HCT116 (cell line): ENCODE data around the gene SLC1A1. TPM values are rescaled to one million over a fixed set of nuclear protein-coding genes. Genes with fewer than 3 reads are reported as not detected.

ENCODE experiments used
- ATAC-seq: fragments of 200-7000 bp; cut with Tn5 transposase; 2 replicates; pipeline ENCODE4 v1.9.1; 2020; ENCODE audit warnings: mild to moderate bottlenecking, moderate library complexity
- BruUV-seq: library from RNA; stranded (reverse); fragments of 400-500 nt; replicated peaks from 2 replicates; lab custom pipeline; 2021; lab: Mats Ljungman, UMichigan
- CTCF ChIA-PET: fragments of 300-600 bp; sonication (Branson Sonifier 250); formaldehyde crosslinking; loops from one replicate; lab custom pipeline; 2021; ENCODE audit warnings: antibody characterized with exemption; lab: Charles Lee
- POLR2A ChIA-PET: fragments of 300-600, 350-600 bp; sonication (Branson Sonifier 250); formaldehyde crosslinking; loops from one replicate; lab custom pipeline; 2021; ENCODE audit warnings: antibody characterized with exemption; lab: Charles Lee
- RAD21 ChIA-PET, 2 experiments: fragments of 300-600 bp; sonication (Branson Sonifier 250); formaldehyde crosslinking; loops; one replicate each; lab custom pipeline; 2023; ENCODE audit warnings: low total read pairs in 2 of 2; ENCODE audit not compliant: uncharacterized antibody in 2 of 2, unreplicated experiment in 2 of 2, low non-redundant PET in 1 of 2; lab: Charles Lee
- DNase-seq: peaks from one replicate; pipeline ENCODE4 v3.0.0-alpha.2; 2010; ENCODE audit warnings: low read depth, low spot score
- H2AFZ ChIP-seq: fragments of 200-600 bp; shearing (Covaris generic), sonication (generic); 2 replicates; pipeline ENCODE4 v1.6.1; 2017; ENCODE audit warnings: low read depth, mixed run types, mixed read lengths, antibody characterized with exemption, low read length; ENCODE audit not compliant: poor library complexity, severe bottlenecking
- H3K27ac ChIP-seq: 2 replicates; pipeline ENCODE4 v1.5.1; 2012; ENCODE audit warnings: low read depth, low read length
- H3K27me3 ChIP-seq: fragments of 200-600 bp; sonication (generic); 2 replicates; pipeline ENCODE4 v1.6.1; 2016; ENCODE audit warnings: mixed run types, low read length, mixed read lengths; ENCODE audit not compliant: insufficient read depth
- H3K36me3 ChIP-seq, 2 experiments: fragments of 200-500 bp in 1 of 2; fragments of 200-600 bp in 1 of 2; sonication (Bioruptor generic) in 1 of 2; sonication (generic) in 1 of 2; 2 replicates each; pipeline versions ENCODE4 v1.5.1 to v1.6.1; 2014 to 2016; ENCODE audit warnings: low read length in 2 of 2, inconsistent platforms in 1 of 2, mixed read lengths in 1 of 2, mixed run types in 1 of 2; ENCODE audit not compliant: insufficient read depth in 2 of 2, control insufficient read depth in 1 of 2
- H3K4me1 ChIP-seq, 2 experiments: fragments of 200-600 bp in 1 of 2; sonication (generic) in 1 of 2; 2 replicates each; pipeline versions ENCODE4 v1.5.1 to v1.6.1; 2012 to 2017; ENCODE audit warnings: low read length in 2 of 2, inconsistent platforms in 1 of 2, mild to moderate bottlenecking in 1 of 2, mixed read lengths in 1 of 2, mixed run types in 1 of 2, moderate library complexity in 1 of 2; ENCODE audit not compliant: insufficient read depth in 2 of 2, control insufficient read depth in 1 of 2
- H3K4me2 ChIP-seq: fragments of 200-600 bp; sonication (generic); 2 replicates; pipeline ENCODE4 v1.6.1; 2017; ENCODE audit warnings: mixed run types, low read length, mixed read lengths
- H3K4me3 ChIP-seq, 2 experiments: fragments of 200-600 bp in 1 of 2; sonication (generic) in 1 of 2; replicated peaks in 1 of 2; 2 replicates each; pipeline ENCODE4 v1.5.1; 2011 to 2016; ENCODE audit warnings: low read length in 2 of 2, control low read depth in 1 of 2, low read depth in 1 of 2, mild to moderate bottlenecking in 1 of 2, mixed read lengths in 1 of 2, mixed run types in 1 of 2
- H3K79me2 ChIP-seq: fragments of 200-600 bp; sonication (generic); 2 replicates; pipeline ENCODE4 v1.6.1; 2017; ENCODE audit warnings: mild to moderate bottlenecking, mixed run types, low read length, moderate library complexity, mixed read lengths; ENCODE audit not compliant: insufficient read depth
- H3K9ac ChIP-seq: fragments of 200-600 bp; sonication (generic); 2 replicates; pipeline ENCODE4 v1.6.1; 2016; ENCODE audit warnings: low read length, mixed read lengths
- H3K9me2 ChIP-seq: fragments of 200-600 bp; sonication (generic), shearing (Covaris generic); 2 replicates; pipeline ENCODE4 v1.6.1; 2017; ENCODE audit warnings: mixed run types, mild to moderate bottlenecking, moderate library complexity; ENCODE audit not compliant: insufficient read depth
- H3K9me3 ChIP-seq, 2 experiments: fragments of 200-500 bp in 1 of 2; fragments of 200-600 bp in 1 of 2; sonication (Bioruptor generic) in 1 of 2; sonication (generic) in 1 of 2; 2 replicates each; pipeline ENCODE4 v1.6.1; 2014 to 2017; ENCODE audit warnings: low read length in 2 of 2, mixed read lengths in 2 of 2, inconsistent platforms in 1 of 2, low read depth in 1 of 2, mild to moderate bottlenecking in 1 of 2, mixed run types in 1 of 2, moderate library complexity in 1 of 2; ENCODE audit not compliant: control insufficient read depth in 1 of 2, insufficient read depth in 1 of 2
- H4K20me1 ChIP-seq: fragments of 200-600 bp; sonication (generic), shearing (Covaris generic); 2 replicates; pipeline ENCODE4 v1.6.1; 2017; ENCODE audit warnings: mixed run types, mild to moderate bottlenecking, moderate library complexity; ENCODE audit not compliant: insufficient read depth
- CBX3 ChIP-seq: IDR thresholded peaks from 2 replicates; pipeline ENCODE4 v1.6.1; 2012; ENCODE audit warnings: low read depth
- CEBPB ChIP-seq: IDR thresholded peaks from 2 replicates; pipeline ENCODE4 v1.6.1; 2012; ENCODE audit warnings: low read depth
- ELF1 ChIP-seq: IDR thresholded peaks from 2 replicates; pipeline ENCODE4 v1.6.1; 2012; ENCODE audit warnings: low read depth, borderline replicate concordance
- EZH2 ChIP-seq: fragments of 200-600 bp; sonication (generic); IDR thresholded peaks from 2 replicates; pipeline ENCODE4 v1.6.1; 2017; ENCODE audit warnings: antibody characterized with exemption, mixed run types
- EZH2phosphoT487 ChIP-seq: fragments of 200-600 bp; IDR thresholded peaks from 2 replicates; pipeline ENCODE4 v1.6.1; 2018; ENCODE audit warnings: antibody characterized with exemption, borderline replicate concordance
- FOSL1 ChIP-seq: IDR thresholded peaks from 2 replicates; pipeline ENCODE4 v1.6.1; 2012; ENCODE audit warnings: low read depth
- JUND ChIP-seq: IDR thresholded peaks from 2 replicates; pipeline ENCODE4 v1.6.1; 2012
- POLR2A ChIP-seq: IDR thresholded peaks from 2 replicates; pipeline ENCODE4 v1.7.0; 2011; ENCODE audit warnings: borderline replicate concordance; ENCODE audit not compliant: insufficient read depth, insufficient read length; ENCODE audit errors: extremely low read depth
- POLR2AphosphoS5 ChIP-seq: IDR thresholded peaks from 2 replicates; pipeline ENCODE4 v1.6.1; 2011; ENCODE audit warnings: mild to moderate bottlenecking, low read depth, low read length, moderate library complexity
- SRF ChIP-seq: IDR thresholded peaks from 2 replicates; pipeline ENCODE4 v1.6.1; 2012; ENCODE audit warnings: low read depth
- TCF7L2 ChIP-seq: IDR thresholded peaks from 2 replicates; pipeline ENCODE4 v1.7.0; 2011; ENCODE audit warnings: borderline replicate concordance, inconsistent platforms; ENCODE audit not compliant: insufficient read depth, insufficient read length; ENCODE audit errors: extremely low read depth
- YY1 ChIP-seq: IDR thresholded peaks from 2 replicates; pipeline ENCODE4 v1.6.1; 2011; ENCODE audit warnings: low read length, low read depth, moderate library complexity, mild to moderate bottlenecking; ENCODE audit not compliant: insufficient replicate concordance; ENCODE audit errors: extremely low read depth
- intact Hi-C: fragments of 100-400 bp; cut with micrococcal nuclease; formaldehyde crosslinking; loops from 2 replicates; pipeline ENCODE4 v1.10.0; 2022
- total RNA-seq: library from RNA; stranded (reverse); gene quantifications from one replicate; pipeline ENCODE4 v1.2.1, GENCODE V29; 2021; ENCODE audit not compliant: unreplicated experiment
- TF ChIP-seq, protein P1 (sequence below): IDR thresholded peaks from 2 replicates; pipeline ENCODE4 v1.6.1; 2012; ENCODE audit warnings: low read depth
- TF ChIP-seq, protein P2 (sequence below): IDR thresholded peaks from 2 replicates; pipeline ENCODE4 v1.6.1; 2012
- TF ChIP-seq, protein P3 (sequence below), 3 experiments: fragments of 200-600 bp in 1 of 3; sonication (generic) in 1 of 3; IDR thresholded peaks in 2 of 3; conservative IDR thresholded peaks in 1 of 3; 2 replicates each; pipeline ENCODE4 v1.5.1; 2012 to 2017; ENCODE audit warnings: low read depth in 2 of 3, low read length in 2 of 3, antibody characterized with exemption in 1 of 3, borderline replicate concordance in 1 of 3, control low read depth in 1 of 3, mild to moderate bottlenecking in 1 of 3, mixed read lengths in 1 of 3, mixed run types in 1 of 3, moderate library complexity in 1 of 3; ENCODE audit not compliant: insufficient read depth in 1 of 3
- TF ChIP-seq, protein P4 (sequence below): IDR thresholded peaks from 2 replicates; pipeline ENCODE4 v1.6.1; 2012
- TF ChIP-seq, protein P5 (sequence below): IDR thresholded peaks from 2 replicates; pipeline ENCODE4 v1.6.1; 2011; ENCODE audit warnings: mild to moderate bottlenecking, low read length, moderate library complexity; ENCODE audit not compliant: insufficient replicate concordance; ENCODE audit errors: extremely low read depth

Gene SLC1A1
- total RNA-seq, 1 experiment from 2014 or later, result 6.8 TPM

DNA sequence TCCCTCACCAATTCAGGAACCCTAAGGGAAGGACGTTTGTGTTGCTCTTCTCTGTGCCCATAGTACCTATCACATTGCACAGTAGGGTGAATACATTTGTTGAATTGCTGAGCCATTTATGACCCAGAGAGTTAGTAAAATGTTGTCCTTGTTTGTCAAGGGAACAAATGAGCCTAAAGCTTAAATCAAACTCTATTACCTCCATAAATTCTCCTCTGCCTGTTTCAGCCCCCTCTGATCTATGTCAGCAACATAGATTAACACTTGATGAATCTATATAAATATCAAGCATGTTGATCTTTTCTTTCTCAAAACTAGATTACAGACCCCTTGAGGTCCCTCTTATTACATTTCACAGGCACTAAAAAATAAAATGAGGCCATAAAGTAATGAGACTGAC lies 7.1 kb downstream of the SLC1A1 start (continued):
- TF ChIP-seq, protein P1, sequence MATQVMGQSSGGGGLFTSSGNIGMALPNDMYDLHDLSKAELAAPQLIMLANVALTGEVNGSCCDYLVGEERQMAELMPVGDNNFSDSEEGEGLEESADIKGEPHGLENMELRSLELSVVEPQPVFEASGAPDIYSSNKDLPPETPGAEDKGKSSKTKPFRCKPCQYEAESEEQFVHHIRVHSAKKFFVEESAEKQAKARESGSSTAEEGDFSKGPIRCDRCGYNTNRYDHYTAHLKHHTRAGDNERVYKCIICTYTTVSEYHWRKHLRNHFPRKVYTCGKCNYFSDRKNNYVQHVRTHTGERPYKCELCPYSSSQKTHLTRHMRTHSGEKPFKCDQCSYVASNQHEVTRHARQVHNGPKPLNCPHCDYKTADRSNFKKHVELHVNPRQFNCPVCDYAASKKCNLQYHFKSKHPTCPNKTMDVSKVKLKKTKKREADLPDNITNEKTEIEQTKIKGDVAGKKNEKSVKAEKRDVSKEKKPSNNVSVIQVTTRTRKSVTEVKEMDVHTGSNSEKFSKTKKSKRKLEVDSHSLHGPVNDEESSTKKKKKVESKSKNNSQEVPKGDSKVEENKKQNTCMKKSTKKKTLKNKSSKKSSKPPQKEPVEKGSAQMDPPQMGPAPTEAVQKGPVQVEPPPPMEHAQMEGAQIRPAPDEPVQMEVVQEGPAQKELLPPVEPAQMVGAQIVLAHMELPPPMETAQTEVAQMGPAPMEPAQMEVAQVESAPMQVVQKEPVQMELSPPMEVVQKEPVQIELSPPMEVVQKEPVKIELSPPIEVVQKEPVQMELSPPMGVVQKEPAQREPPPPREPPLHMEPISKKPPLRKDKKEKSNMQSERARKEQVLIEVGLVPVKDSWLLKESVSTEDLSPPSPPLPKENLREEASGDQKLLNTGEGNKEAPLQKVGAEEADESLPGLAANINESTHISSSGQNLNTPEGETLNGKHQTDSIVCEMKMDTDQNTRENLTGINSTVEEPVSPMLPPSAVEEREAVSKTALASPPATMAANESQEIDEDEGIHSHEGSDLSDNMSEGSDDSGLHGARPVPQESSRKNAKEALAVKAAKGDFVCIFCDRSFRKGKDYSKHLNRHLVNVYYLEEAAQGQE, result no peak
- no peak for TF ChIP-seq CBX3
- TF ChIP-seq, all 23 proteins: peak for 0

DNA sequence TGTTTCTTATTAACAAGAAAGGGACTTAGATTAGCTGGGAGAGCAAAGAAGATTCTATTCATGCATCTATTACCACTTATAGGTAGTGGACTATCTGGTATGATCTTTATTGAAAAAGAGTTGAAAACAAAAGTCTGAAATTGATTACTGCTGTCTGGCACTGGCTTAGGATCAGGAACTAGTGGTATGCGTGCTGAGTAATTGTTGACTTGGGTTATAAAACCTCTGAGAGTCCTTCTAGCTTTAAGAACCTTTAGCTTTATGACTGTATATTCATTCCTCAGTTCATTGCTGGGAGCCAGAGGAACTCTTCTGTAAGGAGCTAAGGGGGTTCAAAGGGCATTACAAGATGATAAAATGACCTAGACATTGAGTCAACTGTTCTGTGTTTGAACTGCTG lies 7.6 kb downstream of the SLC1A1 start:
- Histone ChIP-seq H3K4me3 (no peak overlapping the region), H3K27me3 (no peaks in the 10 kb centered on the region), H3K9ac (no peak overlapping the region), H3K27ac (no peak overlapping the region), H3K9me2 (no peaks in the 10 kb centered on the region), H3K36me3 (no peaks in the 10 kb centered on the region), H2AFZ (no peak overlapping the region), H3K79me2 (no peaks in the 10 kb centered on the region), H3K4me2 (peak overlapping the region; percentile 41; the same call in 1 of the 2 replicates), H3K4me1 (peaks cover 0 to 24% of the 10 kb centered on the region in 2 experiments; a peak in 2 of 4 replicates), H4K20me1 (no peaks in the 10 kb centered on the region), H3K9me3 (no peaks in the 10 kb centered on the region)
- ATAC-seq (peak; percentile 40; the same call in 1 of the 2 replicates), DNase-seq (no peak)
- CTCF ChIA-PET, result no interaction called here
- TF ChIP-seq POLR2AphosphoS5 (no peak), CEBPB (no peak), ELF1 (no peak), FOSL1 (no peak), JUND (no peak), TCF7L2 (no peak), EZH2phosphoT487 (no peak), POLR2A (no peak), EZH2 (no peak), SRF (no peak), YY1 (no peak)
- TF ChIP-seq, protein P2, sequence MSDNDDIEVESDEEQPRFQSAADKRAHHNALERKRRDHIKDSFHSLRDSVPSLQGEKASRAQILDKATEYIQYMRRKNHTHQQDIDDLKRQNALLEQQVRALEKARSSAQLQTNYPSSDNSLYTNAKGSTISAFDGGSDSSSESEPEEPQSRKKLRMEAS, result no peak
- TF ChIP-seq, protein P3, sequence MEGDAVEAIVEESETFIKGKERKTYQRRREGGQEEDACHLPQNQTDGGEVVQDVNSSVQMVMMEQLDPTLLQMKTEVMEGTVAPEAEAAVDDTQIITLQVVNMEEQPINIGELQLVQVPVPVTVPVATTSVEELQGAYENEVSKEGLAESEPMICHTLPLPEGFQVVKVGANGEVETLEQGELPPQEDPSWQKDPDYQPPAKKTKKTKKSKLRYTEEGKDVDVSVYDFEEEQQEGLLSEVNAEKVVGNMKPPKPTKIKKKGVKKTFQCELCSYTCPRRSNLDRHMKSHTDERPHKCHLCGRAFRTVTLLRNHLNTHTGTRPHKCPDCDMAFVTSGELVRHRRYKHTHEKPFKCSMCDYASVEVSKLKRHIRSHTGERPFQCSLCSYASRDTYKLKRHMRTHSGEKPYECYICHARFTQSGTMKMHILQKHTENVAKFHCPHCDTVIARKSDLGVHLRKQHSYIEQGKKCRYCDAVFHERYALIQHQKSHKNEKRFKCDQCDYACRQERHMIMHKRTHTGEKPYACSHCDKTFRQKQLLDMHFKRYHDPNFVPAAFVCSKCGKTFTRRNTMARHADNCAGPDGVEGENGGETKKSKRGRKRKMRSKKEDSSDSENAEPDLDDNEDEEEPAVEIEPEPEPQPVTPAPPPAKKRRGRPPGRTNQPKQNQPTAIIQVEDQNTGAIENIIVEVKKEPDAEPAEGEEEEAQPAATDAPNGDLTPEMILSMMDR (IDR thresholded peaks at IDR 0.05 in 2 of 3, conservative IDR thresholded peaks at IDR 0.05 in 1 of 3; ENCODE audit: borderline replicate concordance in 1 of 3, insufficient read depth in 1 of 3, low read depth in 2 of 3, low read length in 2 of 3), result no peak
- TF ChIP-seq, protein P4, sequence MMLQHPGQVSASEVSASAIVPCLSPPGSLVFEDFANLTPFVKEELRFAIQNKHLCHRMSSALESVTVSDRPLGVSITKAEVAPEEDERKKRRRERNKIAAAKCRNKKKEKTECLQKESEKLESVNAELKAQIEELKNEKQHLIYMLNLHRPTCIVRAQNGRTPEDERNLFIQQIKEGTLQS, result no peak
- TF ChIP-seq, protein P5, sequence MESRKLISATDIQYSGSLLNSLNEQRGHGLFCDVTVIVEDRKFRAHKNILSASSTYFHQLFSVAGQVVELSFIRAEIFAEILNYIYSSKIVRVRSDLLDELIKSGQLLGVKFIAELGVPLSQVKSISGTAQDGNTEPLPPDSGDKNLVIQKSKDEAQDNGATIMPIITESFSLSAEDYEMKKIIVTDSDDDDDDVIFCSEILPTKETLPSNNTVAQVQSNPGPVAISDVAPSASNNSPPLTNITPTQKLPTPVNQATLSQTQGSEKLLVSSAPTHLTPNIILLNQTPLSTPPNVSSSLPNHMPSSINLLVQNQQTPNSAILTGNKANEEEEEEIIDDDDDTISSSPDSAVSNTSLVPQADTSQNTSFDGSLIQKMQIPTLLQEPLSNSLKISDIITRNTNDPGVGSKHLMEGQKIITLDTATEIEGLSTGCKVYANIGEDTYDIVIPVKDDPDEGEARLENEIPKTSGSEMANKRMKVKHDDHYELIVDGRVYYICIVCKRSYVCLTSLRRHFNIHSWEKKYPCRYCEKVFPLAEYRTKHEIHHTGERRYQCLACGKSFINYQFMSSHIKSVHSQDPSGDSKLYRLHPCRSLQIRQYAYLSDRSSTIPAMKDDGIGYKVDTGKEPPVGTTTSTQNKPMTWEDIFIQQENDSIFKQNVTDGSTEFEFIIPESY, result no peak
- RAD21 ChIA-PET, result no interaction called here
- POLR2A ChIA-PET, result no interaction called here
- intact Hi-C loops, result no loop called here
- BruUV-seq, result no TSS peak
